HG03103 (cell line): Measurements from ENCODE around the gene PAX4.

Source experiments
- ATAC-seq: cut with Tn5 transposase; IDR thresholded peaks from one replicate; pipeline ENCODE4 v1.9.1; 2021; ENCODE audit warnings: low read depth; ENCODE audit not compliant: unreplicated experiment

PAX4 gene

GRCh38 chr7:127618042-127618441, at the start of gene PAX4:
Gene PAX4 (minus strand): TSS chr7:127618142. CDS start chr7:127615928, 2,214 bp downstream.
- ATAC-seq, result no peak

DNA sequence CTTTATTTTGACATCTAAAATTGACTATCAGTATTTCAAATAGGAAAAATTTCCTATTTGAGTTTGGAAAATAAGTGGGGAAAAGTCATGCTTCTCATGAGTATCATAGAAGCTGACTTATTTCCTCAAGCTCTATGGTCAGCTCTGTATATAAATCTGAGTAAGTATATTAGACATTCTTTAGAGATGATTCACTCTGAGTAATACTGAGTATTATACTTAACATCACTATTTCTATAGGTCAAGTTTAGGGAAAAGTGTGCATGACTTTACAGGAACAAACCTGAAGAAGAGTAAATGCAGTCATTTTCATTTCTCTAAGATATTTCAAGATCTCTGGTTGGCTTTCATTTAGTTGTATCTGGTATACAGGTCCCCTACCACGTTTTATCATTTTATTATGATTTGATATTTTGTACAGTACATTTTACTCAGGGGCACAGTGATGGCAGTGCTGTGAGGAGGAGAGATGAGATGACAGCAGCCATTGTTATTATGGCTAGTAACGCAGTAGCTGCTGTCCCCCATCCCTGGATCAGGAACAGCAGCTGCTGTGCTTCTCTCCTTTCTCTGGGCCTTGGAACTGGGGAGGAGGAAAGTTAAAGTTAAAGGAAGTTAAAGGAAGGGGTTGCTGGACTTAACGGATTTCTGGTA, 49.2 kb upstream of the PAX4 start:
- no peak for ATAC-seq

GRCh38 chr7:127666602-127667001, 48.7 kb upstream of the PAX4 start:
- no peak for ATAC-seq

GRCh38 chr7:127665922-127666321, 48.0 kb upstream of the PAX4 start:
- ATAC-seq, result no peak

DNA sequence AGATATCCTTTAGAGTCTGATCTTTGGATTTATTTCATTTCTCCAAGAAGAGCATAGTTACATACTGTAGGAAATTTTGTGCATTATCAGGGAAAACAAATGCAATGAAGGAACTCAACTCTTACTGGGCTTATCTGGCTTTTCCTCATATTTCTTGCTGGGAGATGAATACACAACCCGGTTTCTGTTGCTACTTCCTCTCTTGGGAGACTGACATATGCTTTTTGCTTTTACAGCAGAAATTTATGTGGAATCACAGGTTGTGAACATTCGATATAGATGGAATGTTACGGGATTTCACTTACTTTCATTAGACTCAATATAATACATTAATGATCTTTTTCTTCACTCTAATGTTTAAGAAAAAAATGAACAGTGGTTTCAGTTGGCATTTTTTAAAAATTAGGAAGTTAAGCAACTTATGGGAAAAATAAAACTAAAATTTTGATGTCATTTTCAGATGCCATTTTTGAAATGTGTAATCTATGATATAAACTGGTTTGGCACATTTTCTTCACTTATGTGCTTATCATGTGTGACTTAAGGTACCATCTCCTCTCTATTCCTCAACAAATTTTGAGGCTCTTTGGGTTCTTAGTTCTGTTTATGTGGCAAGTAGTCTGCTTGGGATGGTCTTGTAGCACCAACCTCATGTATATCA, 41.2 kb upstream of the PAX4 start:
- ATAC-seq, result no peak

DNA sequence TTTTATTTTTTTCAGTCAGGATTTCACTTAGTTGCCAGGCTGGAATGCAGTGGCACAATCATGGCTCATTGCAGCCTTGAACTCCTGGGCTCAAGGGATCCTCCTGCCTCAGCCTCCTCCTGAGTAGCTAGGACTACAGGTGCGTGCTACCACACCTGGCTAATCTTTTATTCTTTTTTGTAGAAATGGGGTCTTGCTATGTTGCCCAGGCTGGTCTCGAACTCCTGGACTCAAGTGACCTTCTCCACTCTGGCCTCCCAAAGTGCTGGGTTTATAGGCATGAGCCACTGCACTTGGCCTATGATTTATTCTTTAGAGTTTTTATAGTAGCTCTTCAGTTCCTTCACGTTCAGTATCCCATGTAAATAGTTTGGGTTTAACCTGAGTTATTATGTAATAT, 39.6 kb upstream of the PAX4 start:
- ATAC-seq, result no peak

- no peak for ATAC-seq
These were observed 37.8 kb upstream of the PAX4 start for GRCh38 chr7:127655720-127656119.

- ATAC-seq, result peak; percentile 11
These were observed 36.8 kb upstream of the PAX4 start for GRCh38 chr7:127654404-127655394.

- ATAC-seq, result no peak
These were observed 35.5 kb upstream of the PAX4 start for GRCh38 chr7:127653396-127653795.

DNA sequence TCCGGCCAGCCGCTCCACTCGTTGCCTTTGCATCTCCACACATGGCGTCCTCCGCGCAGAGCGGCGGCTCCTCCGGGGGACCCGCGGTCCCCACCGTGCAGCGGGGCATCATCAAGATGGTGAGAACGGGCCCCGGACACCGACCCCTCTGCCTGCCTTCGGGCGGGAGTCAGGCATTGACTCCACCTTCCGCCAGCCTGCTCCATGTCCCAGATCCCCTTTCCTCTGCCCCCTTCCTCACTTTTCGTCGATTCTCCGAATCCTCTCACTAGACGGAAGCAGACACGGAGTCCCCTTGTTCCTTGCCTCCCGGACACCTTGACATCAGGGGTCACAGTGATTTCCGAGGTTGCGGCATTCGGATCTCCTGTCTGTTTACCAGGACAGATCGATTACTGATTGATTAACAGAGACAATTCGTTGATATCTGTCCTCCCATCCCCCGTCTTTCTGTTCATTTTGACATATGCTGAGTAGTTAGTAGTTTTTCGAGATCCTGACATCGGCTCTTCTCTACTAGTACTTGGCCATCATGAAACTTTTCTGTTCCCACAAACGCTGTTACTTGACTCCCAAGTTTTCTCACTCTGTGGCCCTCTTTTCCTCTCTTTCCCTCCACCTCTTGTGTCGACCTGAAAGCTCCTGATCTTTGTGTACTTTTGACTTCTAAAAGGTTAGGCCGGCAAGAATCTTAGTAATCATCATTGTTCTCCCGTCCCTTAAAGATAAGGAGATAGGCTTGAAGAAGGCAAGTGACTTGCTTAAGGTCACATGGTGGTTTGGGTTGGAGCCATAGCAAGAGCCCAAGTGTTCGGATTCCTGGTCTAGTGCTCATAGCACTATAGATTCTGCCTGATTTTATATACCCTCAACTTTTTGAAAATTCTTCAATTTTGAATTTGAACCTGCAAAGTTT, 34.6 kb upstream of the PAX4 start:
- ATAC-seq, result peak; percentile 9

DNA sequence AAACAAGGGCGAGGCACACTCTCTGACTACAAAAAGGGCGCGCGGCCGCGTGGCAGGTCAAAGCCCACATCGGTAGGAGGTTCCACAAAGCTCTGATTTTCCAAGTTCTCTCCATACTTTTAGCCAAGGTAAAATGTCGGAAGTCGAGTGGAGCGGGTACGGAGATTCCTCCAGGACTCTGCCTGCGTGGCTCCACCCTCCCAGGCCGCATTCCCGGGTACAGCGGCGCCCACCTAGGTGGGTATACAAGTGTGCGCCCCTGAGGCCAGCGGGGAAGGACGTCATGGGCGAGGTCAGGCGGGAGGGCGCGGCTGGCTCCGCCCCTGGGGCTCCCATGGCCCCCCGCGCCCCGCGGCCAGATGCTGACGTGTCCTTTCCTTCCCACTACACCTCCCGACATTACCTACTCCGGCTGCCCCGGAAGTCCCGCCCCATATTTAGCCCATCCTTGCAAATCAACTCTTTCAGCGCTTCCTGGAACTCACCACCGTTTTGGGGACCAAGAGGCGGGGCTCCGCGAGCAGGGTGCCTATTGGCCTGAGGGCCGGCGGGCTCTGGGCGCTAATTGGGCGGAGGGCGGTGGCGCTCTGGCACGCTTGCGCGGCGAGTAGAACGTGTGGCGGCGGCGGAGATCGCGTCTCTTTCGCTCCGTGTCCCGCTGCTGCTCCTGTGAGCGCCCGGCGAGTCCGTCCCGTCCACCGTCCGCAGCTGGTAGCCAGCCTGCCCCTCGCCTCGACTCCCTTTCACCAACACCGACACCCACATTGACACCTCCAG, 33.8 kb upstream of the PAX4 start, which contains the start of gene SND1:
TSS of gene SND1 (plus strand) at position 639 of the 777 bp plus-strand sequence. CDS start 180 bp downstream, outside the sequence.
- ATAC-seq, result peak; percentile 93

DNA sequence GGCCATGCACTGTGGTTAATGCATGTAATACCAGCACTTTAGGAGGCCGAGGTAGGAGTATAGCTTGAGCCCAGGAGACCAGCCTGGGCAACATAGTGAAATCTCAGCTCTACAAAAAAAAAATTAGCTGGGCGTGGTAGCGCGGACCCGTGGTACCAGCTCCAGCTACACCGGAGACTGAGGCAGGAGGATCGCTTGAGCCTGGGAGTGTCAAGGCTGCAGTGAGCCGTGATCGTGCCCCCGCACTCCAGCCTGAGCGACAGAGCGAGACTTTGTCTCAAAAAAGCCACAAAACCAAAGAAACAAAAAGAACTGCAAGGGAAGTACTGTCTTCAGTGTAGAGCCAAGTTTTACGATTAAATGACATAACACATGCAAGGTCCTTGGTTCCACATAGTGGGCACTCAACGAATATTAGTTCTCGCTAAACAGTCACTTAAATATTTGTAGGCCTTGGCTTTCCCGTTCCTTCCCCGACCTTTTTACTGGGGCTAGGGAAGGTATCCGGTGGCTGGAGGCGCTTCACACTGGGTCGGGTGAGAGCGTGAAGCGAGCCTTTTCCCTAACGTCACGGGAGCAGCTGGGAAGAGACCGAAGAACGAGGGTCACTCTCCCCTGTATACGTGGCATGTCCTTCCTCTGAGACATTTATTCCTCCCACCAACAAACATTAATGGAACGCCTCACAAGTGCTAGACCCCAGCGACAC, 33.1 kb upstream of the PAX4 start:
- no peak for ATAC-seq

DNA sequence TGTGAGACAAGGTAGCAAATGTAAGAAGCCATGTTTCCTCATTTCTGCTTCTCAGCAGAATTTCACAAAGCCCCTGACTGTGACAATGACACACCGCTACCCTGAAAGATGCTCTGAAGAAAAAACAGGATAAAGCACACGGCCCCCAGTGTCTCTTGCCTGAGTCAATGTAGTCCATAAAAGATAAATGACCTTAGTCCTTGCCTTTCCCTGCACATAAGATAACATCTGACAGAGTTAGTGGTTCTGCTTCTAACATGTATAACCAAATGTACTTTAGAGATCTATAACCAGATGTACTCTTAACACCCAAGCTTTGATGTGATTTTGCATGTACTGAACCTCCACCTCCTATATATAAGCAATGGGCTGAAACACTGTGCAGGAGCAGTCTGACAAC, 31.0 kb upstream of the PAX4 start:
- no peak for ATAC-seq

DNA sequence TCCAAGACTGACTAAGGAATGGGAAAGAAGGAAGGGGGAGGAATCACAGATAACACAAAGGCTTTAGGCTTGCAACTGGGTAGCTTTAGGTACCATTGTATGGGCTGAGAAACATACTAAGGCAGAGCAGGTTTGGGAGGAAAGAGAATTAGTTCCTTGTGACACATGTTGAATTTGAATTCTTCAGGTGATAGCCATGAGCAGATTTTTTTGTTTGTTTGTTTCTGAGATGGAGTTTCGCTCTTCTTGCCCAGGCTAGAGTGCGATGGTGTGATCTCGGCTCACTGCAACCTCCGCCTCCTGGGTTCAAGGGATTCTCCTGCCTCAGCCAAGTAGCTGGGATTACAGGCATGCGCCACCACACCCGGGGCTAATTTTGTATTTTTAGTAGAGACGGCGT, 29.7 kb upstream of the PAX4 start:
- no peak for ATAC-seq

GRCh38 chr7:127644484-127644883, 26.5 kb upstream of the PAX4 start:
- no peak for ATAC-seq

- no peak for ATAC-seq
These were observed 20.3 kb upstream of the PAX4 start for GRCh38 chr7:127638197-127638596.

DNA sequence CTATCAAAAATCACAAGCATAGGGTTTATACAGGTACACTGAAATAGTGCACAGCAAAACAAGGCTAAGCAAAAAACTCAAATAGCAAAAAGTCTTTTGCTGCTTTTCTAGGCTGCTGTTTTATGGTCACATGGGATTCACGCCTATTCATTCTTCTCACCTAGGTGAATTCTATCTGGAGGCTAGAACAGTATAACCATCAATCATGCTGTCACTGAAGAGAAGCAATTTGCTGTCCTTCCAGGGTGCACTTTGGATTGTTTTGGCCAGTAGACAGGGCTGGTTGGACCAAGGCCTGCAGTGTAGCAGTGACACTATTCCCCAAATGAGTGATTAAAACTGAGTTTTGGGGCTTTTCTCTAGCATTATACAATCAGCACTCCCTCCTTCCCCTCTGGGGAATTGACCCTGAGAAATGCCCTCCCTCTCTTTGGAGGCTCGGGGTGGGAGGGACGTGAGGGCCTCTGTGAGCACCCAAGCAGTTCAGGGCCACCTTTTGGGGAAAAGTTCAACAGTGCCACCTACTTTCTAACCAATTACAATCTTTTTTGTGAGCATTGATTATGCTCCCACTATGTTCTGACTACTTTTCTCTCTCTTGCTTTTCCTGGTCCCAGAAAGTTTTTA, 17.8 kb upstream of the PAX4 start:
- ATAC-seq, result no peak

- ATAC-seq, result no peak
These were observed 14.5 kb upstream of the PAX4 start for GRCh38 chr7:127632276-127632910.
